HepG2 (cell line): ENCODE results near the gene SIVA1. TPM values are rescaled to one million over a fixed set of nuclear protein-coding genes. Genes with fewer than 3 reads are reported as not detected.
A peak's percentile ranks its signal among the peaks of the same experiment; 100 is the strongest.

Experiments used
- ARID3A ChIP-seq: IDR thresholded peaks from 2 replicates; pipeline ENCODE4 v1.6.1; 2012; ENCODE audit warnings: low read depth, low read length, improper control_type of control experiment
- FOXM1 ChIP-seq: sonication (generic); formaldehyde crosslinking; IDR thresholded peaks from 2 replicates; pipeline ENCODE4 v1.5.0; 2020; ENCODE audit warnings: missing genetic modification reagents
- HDAC1 ChIP-seq: sonication (generic); formaldehyde crosslinking; IDR thresholded peaks from 2 replicates; pipeline ENCODE4 v1.5.1; 2020; ENCODE audit warnings: mild to moderate bottlenecking, missing genetic modification reagents
- HNRNPL ChIP-seq: fragments of 200-400 bp; formaldehyde crosslinking; IDR thresholded peaks from 2 replicates; pipeline ENCODE4 v1.6.1; 2017; ENCODE audit warnings: mild to moderate bottlenecking, low read depth, low read length
- IRF9 ChIP-seq: sonication (generic); formaldehyde crosslinking; IDR thresholded peaks from 2 replicates; pipeline ENCODE4 v1.8.0; 2022; ENCODE audit warnings: missing genetic modification reagents, mild to moderate bottlenecking, borderline replicate concordance
- JARID2 ChIP-seq: sonication (generic); formaldehyde crosslinking; IDR thresholded peaks from 2 replicates; pipeline ENCODE4 v1.8.1; 2023; ENCODE audit warnings: missing genetic modification reagents, inconsistent platforms; ENCODE audit not compliant: insufficient replicate concordance
- JUN ChIP-seq: sonication (generic); formaldehyde crosslinking; IDR thresholded peaks from 2 replicates; pipeline ENCODE4 v1.4.0; 2020; ENCODE audit warnings: mild to moderate bottlenecking, missing genetic modification reagents
- MXD1 ChIP-seq: sonication (generic); formaldehyde crosslinking; IDR thresholded peaks from 2 replicates; pipeline ENCODE4 v1.4.0; 2020; ENCODE audit warnings: mild to moderate bottlenecking, missing genetic modification reagents
- PBX3 ChIP-seq: sonication (generic); formaldehyde crosslinking; IDR thresholded peaks from 2 replicates; pipeline ENCODE4 v1.8.1; 2023; ENCODE audit warnings: missing genetic modification reagents, inconsistent platforms, borderline replicate concordance
- PRDM4 ChIP-seq: sonication (generic); formaldehyde crosslinking; IDR thresholded peaks from 2 replicates; pipeline ENCODE4 v1.9.0; 2021; ENCODE audit warnings: missing genetic modification reagents, borderline replicate concordance
- RFXANK ChIP-seq: IDR thresholded peaks from 2 replicates; pipeline ENCODE4 v1.6.1; 2016
- TCF7L2 ChIP-seq: IDR thresholded peaks from 2 replicates; pipeline ENCODE4 v1.6.1; 2011; ENCODE audit warnings: mild to moderate bottlenecking, low read depth, low read length, moderate library complexity
- TFE3 ChIP-seq: IDR thresholded peaks from 2 replicates; pipeline ENCODE4 v1.6.1; 2016
- TP53 ChIP-seq: sonication (generic); formaldehyde crosslinking; conservative IDR thresholded peaks from 2 replicates; pipeline ENCODE4 v1.4.0; 2020; ENCODE audit warnings: missing genetic modification reagents
- ZBTB25 ChIP-seq: IDR thresholded peaks from 2 replicates; pipeline ENCODE4 v1.6.1; 2018; ENCODE audit warnings: missing genetic modification reagents
- ZKSCAN8 ChIP-seq: IDR thresholded peaks from 2 replicates; pipeline ENCODE4 v1.6.1; 2016; ENCODE audit warnings: borderline replicate concordance, missing genetic modification reagents, missing compliant biosample characterization
- ZNF562 ChIP-seq: sonication (generic); formaldehyde crosslinking; IDR thresholded peaks from 2 replicates; pipeline ENCODE4 v1.8.0; 2022; ENCODE audit warnings: missing genetic modification reagents, borderline replicate concordance
- ZNF589 ChIP-seq: sonication (generic); formaldehyde crosslinking; conservative IDR thresholded peaks from 2 replicates; pipeline ENCODE4 v1.8.0; 2022; ENCODE audit warnings: mild to moderate bottlenecking, moderate library complexity, missing genetic modification reagents
- ZNF660 ChIP-seq: sonication (generic); formaldehyde crosslinking; IDR thresholded peaks from 2 replicates; pipeline ENCODE4 v1.5.1; 2020; ENCODE audit warnings: mild to moderate bottlenecking, low read depth, missing genetic modification reagents, borderline replicate concordance
- polyA plus RNA-seq, 8 experiments: library from polyadenylated mRNA; depleted of rRNA in 3 of 8; stranded (reverse) in 7 of 8; unstranded in 1 of 8; fragments of >200 nt; fragmentation: Illumina TruSeq in 4 of 8; extraction: Trizol in 4 of 8; gene quantifications; 2 replicates each; pipeline versions ENCODE4 v1.2.1 to v1.2.3, GENCODE V29; 2011 to 2016; ENCODE audit warnings: low read depth in 4 of 8, missing spikeins in 1 of 8, mixed read lengths in 1 of 8; ENCODE audit not compliant: insufficient read depth in 1 of 8
- total RNA-seq, 5 experiments: library from RNA; depleted of rRNA; stranded (reverse); fragments of >200 nt; fragmentation: Illumina TruSeq; extraction: Trizol; gene quantifications; 2 replicates each; pipeline ENCODE4 v1.2.3, GENCODE V29; 2016; ENCODE audit warnings: low read depth in 1 of 5

Gene SIVA1
- total and polyA plus RNA-seq, 2 of the 13 experiments (the other 11 are each of a cell fraction or from before 2014, with no cell fraction given): 123 to 186 TPM

- TF ChIP-seq PBX3 (CRISPR knock-in tag) (no peak), JARID2 (no peak), HDAC1 (peak; percentile 93), ZBTB25 (CRISPR knock-in tag) (0 out of 2 replicates have a peak, but pooled peaks have one; percentile 42), RFXANK (CRISPR knock-in tag) (no peak), TFE3 (peak; percentile 42), MXD1 (CRISPR knock-in tag) (no peak), ZNF562 (CRISPR knock-in tag) (no peak), TP53 (CRISPR knock-in tag) (no peak), PRDM4 (CRISPR knock-in tag) (no peak), JUN (no peak), IRF9 (peak; percentile 84; the same call in 1 of the 2 replicates), FOXM1 (CRISPR knock-in tag) (no peak), HNRNPL (no peak; the same call in 1 of the 2 replicates), ZKSCAN8 (no peak), TCF7L2 (no peak), ZNF660 (CRISPR knock-in tag) (no peak), ARID3A (no peak), ZNF589 (CRISPR knock-in tag) (0 out of 2 replicates have a peak, but pooled peaks have one; percentile 52)
Measured at GRCh38 chr14:104768437-104769323, 15.7 kb downstream of the SIVA1 start (continued).
